K562 (cell line): Measurements from ENCODE around the gene UBE3B. TPM values are rescaled to one million over a fixed set of nuclear protein-coding genes. Genes with fewer than 3 reads are reported as not detected.

Source experiments
- COPS2 ChIP-seq: fragments of 450-650 bp; conservative IDR thresholded peaks from 2 replicates; pipeline ENCODE4 v1.6.1; 2016; ENCODE audit warnings: mild to moderate bottlenecking, moderate library complexity
- FOXK2 ChIP-seq, 2 experiments: fragments of 450-650 bp; IDR thresholded peaks in 1 of 2; conservative IDR thresholded peaks in 1 of 2; 2 replicates each; pipeline ENCODE4 v1.6.1; 2016; ENCODE audit warnings: low read depth in 2 of 2, mild to moderate bottlenecking in 1 of 2
- JUNB ChIP-seq: fragments of 450-650 bp; formaldehyde crosslinking; conservative IDR thresholded peaks from 2 replicates; pipeline ENCODE4 v1.4.0; 2020; ENCODE audit warnings: mild to moderate bottlenecking
- LARP7 ChIP-seq: fragments of 450-650 bp; IDR thresholded peaks from 2 replicates; pipeline ENCODE4 v1.6.1; 2016
- MCM3 ChIP-seq: fragments of 450-650 bp; IDR thresholded peaks from 2 replicates; pipeline ENCODE4 v1.6.1; 2016
- MTA3 ChIP-seq: fragments of 450-650 bp; formaldehyde crosslinking; IDR thresholded peaks from 2 replicates; pipeline ENCODE4 v1.6.1; 2017; ENCODE audit warnings: mild to moderate bottlenecking, borderline replicate concordance
- NR2C2 ChIP-seq, 2 experiments: fragments of 200-800 bp in 1 of 2; sonication (Bioruptor generic) in 1 of 2; sonication (generic) in 1 of 2; formaldehyde crosslinking in 1 of 2; IDR thresholded peaks; 2 replicates each; pipeline versions ENCODE4 v1.6.1 to v1.8.0; 2016 to 2022; ENCODE audit warnings: mild to moderate bottlenecking in 1 of 2, missing compliant biosample characterization in 1 of 2, missing genetic modification characterization in 1 of 2, missing genetic modification reagents in 1 of 2
- REST ChIP-seq, 2 experiments: fragments of 450-650 bp; formaldehyde crosslinking in 1 of 2; IDR thresholded peaks; 2 replicates each; pipeline versions ENCODE4 v1.4.0 to v1.6.1; 2014 to 2020; ENCODE audit warnings: mild to moderate bottlenecking in 2 of 2, borderline replicate concordance in 1 of 2, low read depth in 1 of 2
- SMARCA4 ChIP-seq: fragments of 450-650 bp; IDR thresholded peaks from 2 replicates; pipeline ENCODE4 v1.6.1; 2016
- SRF ChIP-seq, 2 experiments: fragments of 250-450, 450-650 bp in 1 of 2; sonication (Bioruptor Pico) in 1 of 2; sonication (generic) in 1 of 2; formaldehyde crosslinking; IDR thresholded peaks; 2 replicates each; pipeline versions ENCODE4 v1.5.0 to v1.5.1; 2020 to 2022; ENCODE audit warnings: mild to moderate bottlenecking in 1 of 2, missing genetic modification reagents in 1 of 2
- ZNF274 ChIP-seq: IDR thresholded peaks from 2 replicates; pipeline ENCODE4 v1.6.1; 2011; ENCODE audit warnings: low read depth, mild to moderate bottlenecking, low read length, moderate library complexity, borderline replicate concordance
- ZNF518B ChIP-seq: fragments of 250-450 bp; sonication (Bioruptor Pico); IDR thresholded peaks from 2 replicates; pipeline ENCODE4 v1.5.0; 2021; ENCODE audit warnings: mild to moderate bottlenecking, moderate library complexity
- ZNF766 ChIP-seq: fragments of 200-800 bp; sonication (Bioruptor generic); conservative IDR thresholded peaks from 2 replicates; pipeline ENCODE4 v1.6.1; 2016; ENCODE audit warnings: missing genetic modification characterization, missing compliant biosample characterization
- polyA plus RNA-seq, 8 experiments: library from polyadenylated mRNA; depleted of rRNA in 4 of 8; stranded (reverse) in 5 of 8; unstranded in 3 of 8; fragments of >200 nt; fragmentation: Nextera tagmentation in 2 of 8; fragmentation: Illumina TruSeq in 1 of 8; extraction: Ambion mirVana in 2 of 8; extraction: Trizol in 1 of 8; gene quantifications; 2 replicates each; pipeline versions ENCODE4 v1.2.1 to v1.2.3, GENCODE V29; 2011 to 2014; ENCODE audit warnings: inconsistent platforms in 1 of 8, missing spikeins in 1 of 8
- total RNA-seq, 7 experiments: library from RNA; depleted of rRNA in 6 of 7; stranded (reverse); fragments of >200 nt in 6 of 7; fragmentation: Illumina TruSeq in 2 of 7; extraction: Trizol in 2 of 7; gene quantifications; 2 replicates each; pipeline versions ENCODE4 v1.2.1 to v1.2.3, GENCODE V29; 2011 to 2021; ENCODE audit warnings: low replicate concordance in 1 of 7

The UBE3B gene
- total and polyA plus RNA-seq, 9 of the 15 experiments (the other 6 are each of a cell fraction or from before 2014, with no cell fraction given): 7.6 to 23.6 (median 15.5) TPM

GRCh38 chr12:109573029-109573913, 95.8 kb downstream of the UBE3B start, which contains the start of the genes MMAB and MVK (continued):
- TF ChIP-seq NR2C2 (CRISPR knock-in tag; IDR thresholded peaks at IDR 0.05) (peak; percentile 80), NR2C2 (tag; IDR thresholded peaks at IDR 0.05) (peak; percentile 95), SRF (CRISPR knock-in tag; IDR thresholded peaks at IDR 0.05) (peak in 1 of 2 experiments; percentile 52; a peak in 1 of 4 replicates), MTA3 (peak; percentile 100), LARP7 (0 out of 2 replicates have a peak, but pooled peaks have one; percentile 34), MCM3 (no peak), ZNF274 (no peak), ZNF518B (CRISPR knock-in tag) (no peak), FOXK2 (conservative IDR thresholded peaks at IDR 0.05 in 1 of 2, IDR thresholded peaks at IDR 0.05 in 1 of 2; ENCODE audit: low read depth in 2 of 2) (peak; percentile 35 to 71; a peak in 2 of 4 replicates), SMARCA4 (no peak), REST (IDR thresholded peaks at IDR 0.05; ENCODE audit: borderline replicate concordance) (peak; percentile 46), REST (CRISPR knock-in tag; IDR thresholded peaks at IDR 0.05; ENCODE audit: low read depth) (peak; percentile 81), ZNF766 (CRISPR knock-in tag) (no peak), COPS2 (no peak), JUNB (peak; percentile 88)
